Fibroblast of skin of right quadriceps (primary cell): ENCODE results near the gene ELN.

Experiments used
- DNase-seq: peaks from one replicate; pipeline ENCODE4 v3.0.0-alpha.2; 2013

ELN gene

DNA sequence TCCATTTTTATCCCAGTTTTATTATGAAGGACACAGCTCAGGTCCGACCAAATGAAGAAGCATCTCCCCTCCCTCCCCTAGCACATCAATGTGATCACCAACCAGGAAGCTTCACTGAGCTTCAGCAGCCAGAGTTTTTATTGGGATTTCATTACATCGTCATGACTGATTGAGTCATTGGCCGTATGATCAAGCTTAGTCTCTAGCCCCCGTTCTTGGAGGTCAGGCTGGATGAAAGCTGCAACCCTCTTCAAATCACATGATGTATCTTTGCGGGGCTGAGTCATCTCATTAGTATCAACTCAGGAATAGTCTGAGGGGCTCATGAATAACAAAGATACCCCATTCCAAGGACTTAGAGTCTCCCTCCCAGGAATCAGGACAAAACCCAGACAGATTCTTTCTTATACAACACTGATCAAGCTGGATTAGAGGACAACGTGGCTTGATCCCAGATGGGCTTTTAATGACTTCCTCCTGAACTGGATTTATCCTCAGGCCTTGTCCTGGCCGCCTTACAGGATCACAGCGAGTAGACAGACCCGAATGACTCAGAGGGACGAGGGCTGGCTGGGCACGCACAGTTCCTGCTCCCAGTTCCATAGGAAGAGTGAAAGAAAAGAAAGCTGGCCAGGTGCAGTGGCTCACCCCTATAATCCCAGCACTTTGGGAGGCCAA, 70.1 kb downstream of the ELN start:
- DNase-seq, result peak; percentile 94

GRCh38 chr7:74099031-74099430, 71.1 kb downstream of the ELN start:
- no peak for DNase-seq

DNA sequence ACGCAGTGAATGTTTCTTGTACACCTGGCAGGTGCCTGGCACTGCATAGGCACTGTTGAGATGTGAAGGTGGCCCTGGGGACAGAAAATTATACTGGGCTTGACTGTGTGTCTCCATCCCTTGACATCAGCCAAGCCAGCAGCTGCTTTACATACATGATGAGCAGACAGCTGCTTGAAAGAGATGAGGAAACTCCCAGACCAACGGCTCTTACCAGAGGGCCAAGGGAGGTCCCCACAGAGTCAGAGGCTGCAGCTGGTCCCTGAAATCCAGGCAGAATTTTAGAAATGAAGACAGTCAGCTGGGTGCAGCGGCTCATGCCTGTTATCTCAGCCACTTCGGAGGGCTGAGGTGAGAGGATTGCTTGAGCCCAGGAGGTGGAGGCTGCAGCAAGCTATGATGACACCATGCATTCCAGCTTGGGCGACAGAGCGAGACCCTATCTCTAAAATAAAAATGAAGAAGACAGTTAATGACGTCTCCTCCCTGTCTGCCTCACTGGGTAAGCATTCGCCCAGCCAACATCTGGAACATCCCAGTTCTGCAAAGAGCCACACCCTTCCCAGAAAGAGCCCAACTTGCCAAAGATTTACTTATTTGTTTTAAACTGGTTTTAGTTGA, 73.2 kb downstream of the ELN start:
- DNase-seq, result no peak

- no peak for DNase-seq
These were observed 75.3 kb downstream of the ELN start for GRCh38 chr7:74103219-74103772.

- DNase-seq, result no peak
These were observed 76.7 kb downstream of the ELN start for GRCh38 chr7:74104702-74105101.

DNA sequence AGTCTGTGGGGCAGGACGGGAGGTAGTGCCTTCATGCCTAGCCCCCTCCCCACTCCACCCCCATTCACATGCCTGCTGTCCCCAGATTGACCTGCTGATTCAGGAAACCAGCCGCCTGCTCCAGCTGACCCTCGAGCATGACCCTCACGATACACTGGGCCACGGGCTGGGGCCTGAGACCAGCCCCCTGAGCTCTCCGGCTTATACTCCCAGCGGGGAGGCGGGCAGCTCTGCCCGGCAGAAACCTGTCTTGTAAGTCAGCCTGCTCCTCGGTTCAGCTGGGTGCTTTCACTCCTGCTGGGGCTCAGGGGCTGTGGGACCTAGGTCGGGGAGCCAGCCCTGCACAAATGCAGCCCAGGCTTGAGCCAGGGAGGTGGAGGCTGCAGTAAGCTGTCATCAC, 78.0 kb downstream of the ELN start:
- no peak for DNase-seq

DNA sequence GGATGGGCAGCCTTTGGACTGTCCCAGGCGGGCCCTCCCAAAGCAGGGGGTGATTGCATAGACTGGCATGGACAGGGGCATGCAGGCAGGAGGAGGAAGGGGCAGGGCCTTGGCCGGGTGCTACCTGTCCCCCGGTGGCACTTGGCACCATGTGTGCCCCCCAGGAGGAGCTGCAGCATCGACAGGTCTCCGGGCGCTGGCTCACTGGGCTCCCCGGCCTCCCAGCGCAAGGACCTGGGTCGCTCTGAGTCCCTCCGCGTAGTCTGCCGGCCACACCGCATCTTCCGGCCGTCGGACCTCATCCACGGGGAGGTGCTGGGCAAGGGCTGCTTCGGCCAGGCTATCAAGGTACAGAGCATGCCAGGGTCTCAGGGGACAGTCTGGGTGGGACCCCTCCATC, 78.9 kb downstream of the ELN start:
- no peak for DNase-seq

GRCh38 chr7:74115326-74115725, 87.4 kb downstream of the ELN start:
- no peak for DNase-seq

DNA sequence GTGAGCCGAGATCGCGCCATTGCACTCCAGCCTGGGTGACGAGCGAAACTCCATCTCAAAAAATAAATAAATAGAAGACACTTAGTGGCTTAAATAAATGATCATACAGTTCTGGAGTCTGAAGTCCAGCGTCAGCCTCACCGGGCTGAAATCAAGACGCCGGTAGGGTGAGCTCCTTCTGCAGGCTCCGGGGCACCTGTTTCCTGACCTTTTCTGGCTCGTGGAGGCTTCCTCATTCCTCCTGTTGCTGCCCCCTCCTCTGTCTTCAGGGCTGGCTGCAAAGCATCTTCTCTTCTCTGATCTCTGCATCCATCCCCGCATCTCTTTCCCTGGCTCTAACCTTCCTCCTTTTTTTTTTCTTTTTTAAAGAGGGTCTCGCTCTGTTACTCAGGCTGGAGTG, 88.4 kb downstream of the ELN start:
- DNase-seq, result no peak
